ENCODE results near the gene VPS39. TPM values are rescaled to one million over a fixed set of nuclear protein-coding genes. Genes with fewer than 3 reads are reported as not detected.

Gene VPS39
- total RNA-seq, 6 experiments from 2014 or later: 16.6 to 32.7 (median 23.2) TPM

GRCh38 chr15:42129364-42129763 lies 78.7 kb downstream of the VPS39 start:
- Histone ChIP-seq H3K36me3 (no peaks in the 10 kb centered on the region), H3K4me1 (no peaks in the 10 kb centered on the region), H3K4me3 (no peak overlapping the region), H3K27ac (no peak overlapping the region), H3K9me3 (no peaks in the 10 kb centered on the region), H3K27me3 (no peaks in the 10 kb centered on the region)
- DNase-seq: no peak
- 54% methylated on average over 2 of the region's 2 CpGs for WGBS (ENCODE audit: insufficient coverage, low coverage, low lambda C conversion rate, missing lambda C conversion rate)
- TF ChIP-seq POLR2A (IDR thresholded peaks at IDR 0.05): no peak
- TF ChIP-seq, protein P1, sequence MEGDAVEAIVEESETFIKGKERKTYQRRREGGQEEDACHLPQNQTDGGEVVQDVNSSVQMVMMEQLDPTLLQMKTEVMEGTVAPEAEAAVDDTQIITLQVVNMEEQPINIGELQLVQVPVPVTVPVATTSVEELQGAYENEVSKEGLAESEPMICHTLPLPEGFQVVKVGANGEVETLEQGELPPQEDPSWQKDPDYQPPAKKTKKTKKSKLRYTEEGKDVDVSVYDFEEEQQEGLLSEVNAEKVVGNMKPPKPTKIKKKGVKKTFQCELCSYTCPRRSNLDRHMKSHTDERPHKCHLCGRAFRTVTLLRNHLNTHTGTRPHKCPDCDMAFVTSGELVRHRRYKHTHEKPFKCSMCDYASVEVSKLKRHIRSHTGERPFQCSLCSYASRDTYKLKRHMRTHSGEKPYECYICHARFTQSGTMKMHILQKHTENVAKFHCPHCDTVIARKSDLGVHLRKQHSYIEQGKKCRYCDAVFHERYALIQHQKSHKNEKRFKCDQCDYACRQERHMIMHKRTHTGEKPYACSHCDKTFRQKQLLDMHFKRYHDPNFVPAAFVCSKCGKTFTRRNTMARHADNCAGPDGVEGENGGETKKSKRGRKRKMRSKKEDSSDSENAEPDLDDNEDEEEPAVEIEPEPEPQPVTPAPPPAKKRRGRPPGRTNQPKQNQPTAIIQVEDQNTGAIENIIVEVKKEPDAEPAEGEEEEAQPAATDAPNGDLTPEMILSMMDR (IDR thresholded peaks at IDR 0.05): no peak
- ATAC-seq: no peak
- intact Hi-C loops (cut with DNase I): no loop called here

GRCh38 chr15:42128476-42128875 lies 79.6 kb downstream of the VPS39 start:
- no peaks in the 10 kb centered on the region for H3K4me1 ChIP-seq
- intact Hi-C loops (cut with DNase I): no loop called here
- no peak for ATAC-seq
- H3K4me3 ChIP-seq: no peak overlapping the region
- no peaks in the 10 kb centered on the region for H3K9me3 ChIP-seq
- no peaks in the 10 kb centered on the region for H3K27me3 ChIP-seq
- H3K27ac ChIP-seq: no peak overlapping the region
- 48% methylated on average over 6 of the region's 6 CpGs for WGBS (ENCODE audit: insufficient coverage, low coverage, low lambda C conversion rate, missing lambda C conversion rate)
- no peaks in the 10 kb centered on the region for H3K36me3 ChIP-seq
- TF ChIP-seq POLR2A (IDR thresholded peaks at IDR 0.05): no peak
- DNase-seq: no peak

- intact Hi-C loops (cut with DNase I): no loop called here
- Histone ChIP-seq H3K4me3 (no peak overlapping the region), H3K9me3 (no peaks in the 10 kb centered on the region), H3K27ac (no peak overlapping the region), H3K27me3 (no peaks in the 10 kb centered on the region), H3K4me1 (no peaks in the 10 kb centered on the region), H3K36me3 (no peaks in the 10 kb centered on the region)
- no peak for TF ChIP-seq POLR2A (IDR thresholded peaks at IDR 0.05)
- TF ChIP-seq, protein P1 (IDR thresholded peaks at IDR 0.05): no peak
- no peak for ATAC-seq
- 60% methylated on average over 1 of the region's 3 CpGs for WGBS (ENCODE audit: insufficient coverage, low coverage, low lambda C conversion rate, missing lambda C conversion rate)
- no peak for DNase-seq
Measured at GRCh38 chr15:42123546-42123945, 84.6 kb downstream of the VPS39 start.

GRCh38 chr15:42121682-42122081 lies 86.4 kb downstream of the VPS39 start:
- no peak for TF ChIP-seq POLR2A (IDR thresholded peaks at IDR 0.05)
- TF ChIP-seq, protein P1 (IDR thresholded peaks at IDR 0.05): no peak
- H3K4me1 ChIP-seq: no peaks in the 10 kb centered on the region
- H3K27ac ChIP-seq: no peak overlapping the region
- no peaks in the 10 kb centered on the region for H3K36me3 ChIP-seq
- H3K4me3 ChIP-seq: no peak overlapping the region
- intact Hi-C loops (cut with DNase I): no loop called here
- WGBS (ENCODE audit: insufficient coverage, low coverage, low lambda C conversion rate, missing lambda C conversion rate): no CpG with 5 or more reads among the region's 2 CpGs
- no peaks in the 10 kb centered on the region for H3K27me3 ChIP-seq
- no peaks in the 10 kb centered on the region for H3K9me3 ChIP-seq
- ATAC-seq (peak in 1 of 4 donors; percentile 51), DNase-seq (no peak)

DNA sequence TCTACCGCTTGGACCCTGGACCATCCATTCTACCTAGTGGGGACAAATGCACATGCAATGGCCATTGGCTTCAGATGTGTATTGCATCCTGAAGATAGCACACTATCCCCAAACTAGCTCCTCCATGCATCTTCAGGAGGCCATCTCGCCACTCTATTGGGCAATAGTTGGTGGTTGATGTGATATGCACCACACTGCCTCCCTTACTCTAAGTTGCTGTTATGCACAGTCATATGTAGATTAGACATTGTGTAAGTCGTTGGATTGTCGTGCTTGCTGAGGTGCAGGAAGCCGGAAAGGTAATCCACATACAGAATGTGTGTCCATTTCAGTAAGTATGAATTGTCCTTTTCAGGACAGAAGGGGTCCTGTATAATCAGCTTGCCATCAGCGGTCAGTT lies 87.1 kb downstream of the VPS39 start:
- WGBS (ENCODE audit: insufficient coverage, low coverage, low lambda C conversion rate, missing lambda C conversion rate): 65% methylated on average over 4 of the region's 6 CpGs
- intact Hi-C loops (cut with DNase I): no loop called here
- Histone ChIP-seq H3K27me3 (no peaks in the 10 kb centered on the region), H3K36me3 (no peaks in the 10 kb centered on the region), H3K9me3 (no peaks in the 10 kb centered on the region), H3K4me3 (no peak overlapping the region), H3K4me1 (no peaks in the 10 kb centered on the region), H3K27ac (no peak overlapping the region)
- TF ChIP-seq, protein P1 (IDR thresholded peaks at IDR 0.05): no peak
- no peak for TF ChIP-seq POLR2A (IDR thresholded peaks at IDR 0.05)
- no peak for DNase-seq
- no peak for ATAC-seq
